ENCODE data around the gene RNF6.
A peak's percentile ranks its signal among the peaks of the same experiment; 100 is the strongest.

Gene RNF6

DNA sequence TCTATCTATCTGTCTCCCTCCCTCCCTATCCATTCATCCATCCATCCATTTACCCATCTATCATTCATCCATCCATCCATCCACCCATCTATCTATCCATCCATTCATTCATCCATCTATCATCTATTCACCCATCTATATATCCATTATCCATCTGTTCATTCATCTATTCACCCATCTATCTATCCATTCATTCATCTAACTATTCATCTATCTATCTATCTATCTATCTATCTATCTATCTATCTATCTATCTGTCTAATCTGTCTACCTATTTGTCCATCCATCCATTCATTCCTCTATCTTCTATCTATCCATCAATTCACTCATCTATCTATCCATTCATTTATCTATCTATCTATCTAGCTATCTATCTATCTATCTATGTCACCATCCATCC lies 27.4 kb upstream of the RNF6 start:
- no peak overlapping the region for H3K27ac ChIP-seq (ENCODE audit: low read depth, low read length)
- no peaks in the 10 kb centered on the region for H3K27me3 ChIP-seq (ENCODE audit: control insufficient read depth, insufficient read depth, low read length)
- H3K4me1 ChIP-seq (ENCODE audit: control insufficient read depth, insufficient read depth, low read length): no peaks in the 10 kb centered on the region
- H3K4me3 ChIP-seq (ENCODE audit: low read length): no peak overlapping the region
- H3K36me3 ChIP-seq (ENCODE audit: control insufficient read depth, insufficient read depth, low read length): no peaks in the 10 kb centered on the region
- H3K9ac ChIP-seq (ENCODE audit: low read length): no peak overlapping the region

DNA sequence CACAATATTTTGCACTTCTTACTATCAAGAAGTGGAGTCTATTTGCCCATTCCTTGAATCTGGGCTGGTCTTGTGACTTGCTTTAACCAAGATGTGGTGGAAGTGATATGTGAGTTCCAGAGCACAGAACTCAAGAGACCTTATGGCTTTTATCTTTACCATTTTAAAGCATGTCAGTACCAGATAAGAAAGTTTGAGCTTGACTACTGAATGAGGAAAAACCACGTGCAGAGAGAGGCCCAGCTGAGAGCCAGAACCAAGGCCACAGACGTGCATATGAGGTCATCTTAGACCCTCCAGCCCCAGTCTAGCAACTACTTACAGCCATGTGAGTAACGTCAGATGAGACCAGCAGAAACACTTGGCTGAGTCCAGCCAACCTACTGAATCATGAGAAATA lies 25.5 kb upstream of the RNF6 start:
- Histone ChIP-seq H3K4me3 (ENCODE audit: low read length) (no peak overlapping the region), H3K27me3 (ENCODE audit: control insufficient read depth, insufficient read depth, low read length) (no peaks in the 10 kb centered on the region), H3K27ac (ENCODE audit: low read depth, low read length) (no peak overlapping the region), H3K9ac (ENCODE audit: low read length) (no peak overlapping the region), H3K4me1 (ENCODE audit: control insufficient read depth, insufficient read depth, low read length) (no peaks in the 10 kb centered on the region), H3K36me3 (ENCODE audit: control insufficient read depth, insufficient read depth, low read length) (no peaks in the 10 kb centered on the region)

- Histone ChIP-seq H3K27me3 (ENCODE audit: control insufficient read depth, insufficient read depth, low read length) (no peaks in the 10 kb centered on the region), H3K27ac (ENCODE audit: low read depth, low read length) (no peak overlapping the region), H3K4me3 (ENCODE audit: low read length) (no peak overlapping the region), H3K9ac (ENCODE audit: low read length) (no peak overlapping the region), H3K4me1 (ENCODE audit: control insufficient read depth, insufficient read depth, low read length) (no peaks in the 10 kb centered on the region), H3K36me3 (ENCODE audit: control insufficient read depth, insufficient read depth, low read length) (no peaks in the 10 kb centered on the region)
Measured at GRCh38 chr13:26247011-26247410, 24.9 kb upstream of the RNF6 start.

- Histone ChIP-seq H3K4me1 (ENCODE audit: control insufficient read depth, insufficient read depth, low read length) (no peaks in the 10 kb centered on the region), H3K36me3 (ENCODE audit: control insufficient read depth, insufficient read depth, low read length) (no peaks in the 10 kb centered on the region), H3K27me3 (ENCODE audit: control insufficient read depth, insufficient read depth, low read length) (no peaks in the 10 kb centered on the region), H3K4me3 (ENCODE audit: low read length) (no peak overlapping the region), H3K9ac (ENCODE audit: low read length) (no peak overlapping the region), H3K27ac (ENCODE audit: low read depth, low read length) (no peak overlapping the region)
Measured at GRCh38 chr13:26246154-26246553, 24.0 kb upstream of the RNF6 start.

DNA sequence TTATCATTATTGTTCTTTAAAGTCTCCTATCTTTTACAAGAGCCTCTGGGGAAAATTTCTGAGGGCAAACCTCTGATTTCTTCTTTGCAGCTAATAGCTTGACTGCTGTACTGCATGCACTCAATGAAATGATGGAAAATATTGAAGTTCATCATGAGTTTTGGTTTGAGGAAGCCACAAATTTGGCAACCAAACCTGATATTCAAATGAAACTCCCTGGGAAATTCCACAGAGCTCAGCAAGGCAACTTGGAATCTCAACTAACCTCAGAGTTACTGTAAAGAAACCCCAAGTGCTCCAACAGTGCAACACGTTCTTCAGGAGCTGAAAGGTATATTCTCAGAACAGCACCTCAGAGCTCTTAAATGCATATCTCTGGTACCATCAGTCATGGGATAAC lies 14.2 kb upstream of the RNF6 start:
- H3K27ac ChIP-seq (ENCODE audit: low read depth, low read length): no peak overlapping the region
- H3K4me3 ChIP-seq (ENCODE audit: low read length): no peak overlapping the region
- no peaks in the 10 kb centered on the region for H3K27me3 ChIP-seq (ENCODE audit: control insufficient read depth, insufficient read depth, low read length)
- no peaks in the 10 kb centered on the region for H3K36me3 ChIP-seq (ENCODE audit: control insufficient read depth, insufficient read depth, low read length)
- no peaks in the 10 kb centered on the region for H3K4me1 ChIP-seq (ENCODE audit: control insufficient read depth, insufficient read depth, low read length)
- H3K9ac ChIP-seq (ENCODE audit: low read length): no peak overlapping the region

DNA sequence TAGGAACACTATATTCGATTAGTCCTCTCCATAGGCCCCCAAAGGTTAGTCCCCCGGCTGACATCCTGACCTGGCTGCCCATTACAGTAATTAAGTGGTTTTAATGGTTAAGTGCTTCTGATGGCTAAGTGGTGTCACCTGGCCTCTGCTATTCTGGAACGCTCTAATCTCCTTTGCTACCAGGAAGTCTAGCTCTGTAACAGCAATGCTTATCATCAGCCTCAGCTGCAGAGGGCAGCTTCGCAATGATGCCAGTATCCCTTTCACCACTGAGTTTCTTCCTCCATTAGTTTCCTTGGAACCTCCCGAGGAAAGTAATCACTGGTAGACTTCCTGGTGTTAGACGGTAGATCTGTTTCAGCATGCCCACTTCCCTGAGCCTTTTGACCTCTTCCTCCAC lies 8.6 kb upstream of the RNF6 start:
- Histone ChIP-seq H3K9ac (ENCODE audit: low read length) (no peak overlapping the region), H3K4me1 (ENCODE audit: control insufficient read depth, insufficient read depth, low read length) (no peaks in the 10 kb centered on the region), H3K27ac (ENCODE audit: low read depth, low read length) (no peak overlapping the region), H3K27me3 (ENCODE audit: control insufficient read depth, insufficient read depth, low read length) (no peaks in the 10 kb centered on the region), H3K36me3 (ENCODE audit: control insufficient read depth, insufficient read depth, low read length) (no peaks in the 10 kb centered on the region), H3K4me3 (ENCODE audit: low read length) (no peak overlapping the region)

GRCh38 chr13:26229080-26229615 lies 7.0 kb upstream of the RNF6 start:
- Histone ChIP-seq H3K27ac (ENCODE audit: low read depth, low read length) (no peak overlapping the region), H3K4me1 (ENCODE audit: control insufficient read depth, insufficient read depth, low read length) (no peaks in the 10 kb centered on the region), H3K27me3 (ENCODE audit: control insufficient read depth, insufficient read depth, low read length) (no peaks in the 10 kb centered on the region), H3K9ac (ENCODE audit: low read length) (no peak overlapping the region), H3K36me3 (ENCODE audit: control insufficient read depth, insufficient read depth, low read length) (no peaks in the 10 kb centered on the region), H3K4me3 (ENCODE audit: low read length) (no peak overlapping the region)

DNA sequence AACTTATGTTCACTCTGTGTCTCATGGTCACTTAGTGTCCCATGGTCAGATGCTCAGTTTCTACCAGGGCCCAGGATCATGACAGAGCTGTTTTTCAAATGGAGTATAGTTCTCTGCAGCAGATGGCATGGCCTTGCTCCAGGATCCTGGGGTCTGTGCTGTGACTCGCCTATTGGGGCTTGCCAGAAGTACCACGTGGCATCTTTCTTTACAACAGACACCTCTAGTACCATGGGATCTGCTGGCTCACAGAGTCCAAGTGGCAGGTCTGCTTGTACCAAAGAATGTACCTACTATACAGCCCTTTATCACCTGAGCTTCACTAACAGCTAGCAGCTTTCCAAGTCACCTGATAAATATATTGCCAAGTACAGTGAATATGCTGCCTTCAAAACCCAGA lies 6.0 kb upstream of the RNF6 start:
- Histone ChIP-seq H3K27ac (ENCODE audit: low read depth, low read length) (no peak overlapping the region), H3K27me3 (ENCODE audit: control insufficient read depth, insufficient read depth, low read length) (no peaks in the 10 kb centered on the region), H3K4me1 (ENCODE audit: control insufficient read depth, insufficient read depth, low read length) (no peaks in the 10 kb centered on the region), H3K36me3 (ENCODE audit: control insufficient read depth, insufficient read depth, low read length) (no peaks in the 10 kb centered on the region), H3K4me3 (ENCODE audit: low read length) (no peak overlapping the region), H3K9ac (ENCODE audit: low read length) (no peak overlapping the region)

DNA sequence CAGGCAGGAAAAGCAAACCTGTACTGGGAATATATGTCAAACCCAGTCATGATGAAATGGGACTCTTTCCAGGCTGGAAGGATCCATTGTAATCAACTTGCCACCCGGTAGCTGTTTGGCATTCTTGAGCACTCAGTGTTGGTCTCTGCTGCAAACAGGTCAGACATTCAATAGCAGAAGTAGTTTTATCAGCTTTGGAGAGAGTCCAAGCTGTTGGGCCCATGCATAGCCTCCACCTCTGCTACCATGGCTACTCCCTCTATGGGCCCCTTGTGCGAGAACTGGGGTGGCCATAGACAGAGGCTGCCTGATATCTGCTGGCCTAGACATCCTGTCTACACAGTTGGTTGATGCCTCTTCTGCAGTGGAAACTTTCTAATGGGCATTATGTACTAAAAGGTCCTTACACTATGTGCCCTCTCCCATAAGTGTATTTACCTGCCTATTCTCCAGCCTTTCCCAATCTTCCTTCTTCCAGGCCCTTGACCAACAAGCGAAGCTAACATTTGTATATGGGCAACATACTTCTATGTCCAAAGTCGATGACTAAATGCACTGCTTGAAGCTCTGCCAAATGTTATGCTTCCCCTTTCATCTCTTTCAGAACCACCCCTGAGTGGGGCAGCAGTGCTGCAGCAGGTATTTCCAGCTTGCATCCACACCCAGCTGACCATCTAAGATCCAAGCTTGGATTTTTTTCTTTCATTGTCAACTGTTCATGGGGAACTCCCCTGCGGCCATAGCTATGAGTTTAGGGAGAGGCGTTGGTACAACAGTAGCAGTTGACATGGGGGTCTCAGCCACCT lies 5.3 kb upstream of the RNF6 start:
- Histone ChIP-seq H3K27ac (ENCODE audit: low read depth, low read length) (no peak overlapping the region), H3K9ac (ENCODE audit: low read length) (no peak overlapping the region), H3K4me3 (ENCODE audit: low read length) (no peak overlapping the region), H3K27me3 (ENCODE audit: control insufficient read depth, insufficient read depth, low read length) (no peaks in the 10 kb centered on the region), H3K36me3 (ENCODE audit: control insufficient read depth, insufficient read depth, low read length) (no peaks in the 10 kb centered on the region), H3K4me1 (ENCODE audit: control insufficient read depth, insufficient read depth, low read length) (no peaks in the 10 kb centered on the region)

DNA sequence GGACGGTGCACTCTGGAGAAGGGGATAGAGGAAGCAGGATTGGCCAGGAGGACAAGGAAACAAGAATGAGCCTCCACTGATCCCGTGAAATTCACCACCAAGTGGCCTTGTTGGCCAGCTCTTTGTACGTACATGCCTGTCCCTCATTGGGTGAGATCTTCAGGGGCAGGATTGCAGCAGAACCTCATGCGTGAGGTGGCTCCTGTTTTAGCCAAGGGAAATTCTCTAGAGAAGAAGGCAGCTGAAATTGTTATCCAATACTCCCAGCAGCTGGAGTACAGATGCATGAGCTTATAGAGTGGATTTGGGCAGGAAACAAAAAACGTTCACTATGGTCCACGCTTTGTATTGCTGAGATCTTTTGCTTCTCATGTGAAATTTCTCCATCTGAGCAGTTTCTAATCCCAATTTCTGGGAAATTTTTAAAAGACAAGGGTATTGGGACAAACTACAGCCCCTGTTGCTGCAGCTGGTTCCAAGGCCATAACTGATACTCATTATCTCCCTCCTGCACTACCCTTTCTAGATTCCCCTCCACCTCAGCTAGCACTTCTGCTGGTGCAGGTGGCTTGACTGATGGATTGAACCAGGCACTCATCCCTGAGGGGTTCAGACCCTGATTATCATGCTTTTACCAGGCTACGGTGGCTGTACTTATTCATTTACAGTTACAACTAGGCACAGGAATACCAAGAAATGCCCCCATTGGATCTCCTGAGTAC lies 3.9 kb upstream of the RNF6 start:
- no peak overlapping the region for H3K27ac ChIP-seq (ENCODE audit: low read depth, low read length)
- H3K9ac ChIP-seq (ENCODE audit: low read length): no peak overlapping the region
- H3K36me3 ChIP-seq (ENCODE audit: control insufficient read depth, insufficient read depth, low read length): no peaks in the 10 kb centered on the region
- H3K4me3 ChIP-seq (ENCODE audit: low read length): no peak overlapping the region
- no peaks in the 10 kb centered on the region for H3K4me1 ChIP-seq (ENCODE audit: control insufficient read depth, insufficient read depth, low read length)
- H3K27me3 ChIP-seq (ENCODE audit: control insufficient read depth, insufficient read depth, low read length): no peaks in the 10 kb centered on the region

- Histone ChIP-seq H3K27ac (ENCODE audit: low read depth, low read length) (peak overlapping the region; percentile 97), H3K4me3 (ENCODE audit: low read length) (peak overlapping the region; percentile 97), H3K27me3 (ENCODE audit: control insufficient read depth, insufficient read depth, low read length) (no peaks in the 10 kb centered on the region), H3K9ac (ENCODE audit: low read length) (peak overlapping the region; percentile 81), H3K36me3 (ENCODE audit: control insufficient read depth, insufficient read depth, low read length) (peaks cover 2% of the 10 kb centered on the region), H3K4me1 (ENCODE audit: control insufficient read depth, insufficient read depth, low read length) (peaks cover 4% of the 10 kb centered on the region)
Measured at GRCh38 chr13:26222520-26223046, 469 bp upstream of the RNF6 start.

GRCh38 chr13:26221399-26221720 lies 754 bp downstream of the RNF6 start:
- H3K27me3 ChIP-seq (ENCODE audit: control insufficient read depth, insufficient read depth, low read length): no peaks in the 10 kb centered on the region
- peak overlapping the region; percentile 69 for H3K9ac ChIP-seq (ENCODE audit: low read length)
- peaks cover 4% of the 10 kb centered on the region for H3K4me1 ChIP-seq (ENCODE audit: control insufficient read depth, insufficient read depth, low read length)
- H3K36me3 ChIP-seq (ENCODE audit: control insufficient read depth, insufficient read depth, low read length): peaks cover 8% of the 10 kb centered on the region
- peak overlapping the region; percentile 97 for H3K27ac ChIP-seq (ENCODE audit: low read depth, low read length)
- peak overlapping the region; percentile 97 for H3K4me3 ChIP-seq (ENCODE audit: low read length)

All from rectal smooth muscle tissue (tissue), 1 donor.